Measurements from ENCODE around the gene STYXL1. TPM values are rescaled to one million over a fixed set of nuclear protein-coding genes. Genes with fewer than 3 reads are reported as not detected.
"Not testable (repeated sequence)": the region's sequence is repeated elsewhere in the genome, so short reads cannot be mapped to it uniquely, and the experiment has no call there.

The STYXL1 gene
- total RNA-seq, 1 donor from 2014 or later = 35.3 TPM

DNA sequence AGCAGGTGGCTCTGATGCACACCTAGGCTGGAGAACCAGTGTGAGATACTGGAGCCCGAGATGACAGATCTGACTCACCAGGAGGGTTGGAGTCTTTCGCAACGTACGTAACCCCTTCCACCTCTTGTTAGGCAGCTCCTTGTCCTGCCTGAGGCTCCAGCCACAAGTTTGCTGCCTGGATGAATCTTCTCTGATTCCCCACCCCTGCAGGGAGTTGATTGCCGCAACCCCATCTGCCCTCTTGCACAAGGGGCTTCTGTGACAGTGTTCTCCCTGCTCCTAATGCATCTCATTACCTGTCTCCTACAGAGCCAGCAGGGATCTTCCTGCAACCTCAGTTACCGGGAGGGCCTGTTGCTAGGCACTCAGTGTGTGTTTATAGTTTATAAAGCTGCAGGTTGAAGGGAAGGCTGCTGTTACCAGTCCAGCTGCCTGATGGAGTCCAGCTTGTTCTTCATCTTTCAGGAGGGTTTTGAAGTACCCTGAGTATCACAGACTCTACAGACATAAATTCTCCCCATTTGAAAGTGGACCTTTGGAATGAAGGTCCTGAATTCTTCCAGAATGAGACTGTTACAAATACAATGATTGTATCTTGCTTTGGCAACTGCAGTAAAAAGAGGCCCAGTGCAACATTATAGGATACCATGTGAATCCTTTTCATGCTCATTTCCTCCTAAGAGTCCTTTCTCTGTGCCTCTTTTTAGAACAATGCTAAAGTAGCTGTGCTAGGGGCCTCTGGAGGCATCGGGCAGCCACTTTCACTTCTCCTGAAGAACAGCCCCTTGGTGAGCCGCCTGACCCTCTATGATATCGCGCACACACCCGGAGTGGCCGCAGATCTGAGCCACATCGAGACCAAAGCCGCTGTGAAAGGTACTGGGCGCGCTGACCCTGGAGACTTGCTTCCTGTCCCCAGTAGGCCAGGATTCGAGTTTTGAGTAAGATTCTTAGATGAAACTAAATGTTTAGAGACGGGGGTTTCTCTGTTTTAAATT, 6.6 kb upstream of the STYXL1 start:
- Mint-ChIP-seq H3K4me3 (no peak overlapping the region), H3K9me3 (no peaks in the 10 kb centered on the region), H3K36me3 (peaks cover 12% of the 10 kb centered on the region), H3K27ac (no peak overlapping the region), H3K4me1 (peaks cover 3% of the 10 kb centered on the region), H3K27me3 (ENCODE audit: low read depth) (no peaks in the 10 kb centered on the region)
- TF ChIP-seq, protein P1, sequence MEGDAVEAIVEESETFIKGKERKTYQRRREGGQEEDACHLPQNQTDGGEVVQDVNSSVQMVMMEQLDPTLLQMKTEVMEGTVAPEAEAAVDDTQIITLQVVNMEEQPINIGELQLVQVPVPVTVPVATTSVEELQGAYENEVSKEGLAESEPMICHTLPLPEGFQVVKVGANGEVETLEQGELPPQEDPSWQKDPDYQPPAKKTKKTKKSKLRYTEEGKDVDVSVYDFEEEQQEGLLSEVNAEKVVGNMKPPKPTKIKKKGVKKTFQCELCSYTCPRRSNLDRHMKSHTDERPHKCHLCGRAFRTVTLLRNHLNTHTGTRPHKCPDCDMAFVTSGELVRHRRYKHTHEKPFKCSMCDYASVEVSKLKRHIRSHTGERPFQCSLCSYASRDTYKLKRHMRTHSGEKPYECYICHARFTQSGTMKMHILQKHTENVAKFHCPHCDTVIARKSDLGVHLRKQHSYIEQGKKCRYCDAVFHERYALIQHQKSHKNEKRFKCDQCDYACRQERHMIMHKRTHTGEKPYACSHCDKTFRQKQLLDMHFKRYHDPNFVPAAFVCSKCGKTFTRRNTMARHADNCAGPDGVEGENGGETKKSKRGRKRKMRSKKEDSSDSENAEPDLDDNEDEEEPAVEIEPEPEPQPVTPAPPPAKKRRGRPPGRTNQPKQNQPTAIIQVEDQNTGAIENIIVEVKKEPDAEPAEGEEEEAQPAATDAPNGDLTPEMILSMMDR (IDR thresholded peaks at IDR 0.05; ENCODE audit: unreplicated experiment) = no peak
- DNase-seq (ENCODE audit: low spot score in 2 of 2, unreplicated experiment in 2 of 2) = no peak

DNA sequence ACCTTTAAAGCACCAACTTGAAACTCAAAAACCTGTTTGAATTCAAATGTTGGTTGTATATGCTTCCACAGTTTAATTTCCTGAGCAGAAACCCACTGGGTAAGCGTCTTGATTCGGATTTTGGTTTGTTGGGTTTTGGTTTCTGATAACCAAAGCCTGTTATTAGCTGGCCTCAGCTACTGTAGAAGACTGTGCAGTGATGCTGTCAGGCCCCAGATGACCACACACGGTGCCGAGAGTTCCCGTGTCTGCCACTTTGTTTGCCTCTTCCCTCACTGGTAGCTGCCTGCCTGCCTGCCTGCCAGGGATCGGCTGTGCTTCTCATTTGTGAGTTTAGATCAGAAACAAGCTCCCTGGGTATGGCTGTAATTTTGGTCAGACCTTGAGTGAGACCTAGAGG, 5.7 kb upstream of the STYXL1 start:
- TF ChIP-seq, protein P1 (IDR thresholded peaks at IDR 0.05; ENCODE audit: unreplicated experiment) = no peak
- H3K4me3 Mint-ChIP-seq = no peak overlapping the region
- H3K27ac Mint-ChIP-seq = peak overlapping the region; percentile 30
- no peaks in the 10 kb centered on the region for H3K27me3 Mint-ChIP-seq (ENCODE audit: low read depth)
- H3K4me1 Mint-ChIP-seq = peaks cover 11% of the 10 kb centered on the region
- no peak for DNase-seq (ENCODE audit: low spot score in 2 of 2, unreplicated experiment in 2 of 2)
- no peaks in the 10 kb centered on the region for H3K9me3 Mint-ChIP-seq
- peaks cover 10% of the 10 kb centered on the region for H3K36me3 Mint-ChIP-seq

DNA sequence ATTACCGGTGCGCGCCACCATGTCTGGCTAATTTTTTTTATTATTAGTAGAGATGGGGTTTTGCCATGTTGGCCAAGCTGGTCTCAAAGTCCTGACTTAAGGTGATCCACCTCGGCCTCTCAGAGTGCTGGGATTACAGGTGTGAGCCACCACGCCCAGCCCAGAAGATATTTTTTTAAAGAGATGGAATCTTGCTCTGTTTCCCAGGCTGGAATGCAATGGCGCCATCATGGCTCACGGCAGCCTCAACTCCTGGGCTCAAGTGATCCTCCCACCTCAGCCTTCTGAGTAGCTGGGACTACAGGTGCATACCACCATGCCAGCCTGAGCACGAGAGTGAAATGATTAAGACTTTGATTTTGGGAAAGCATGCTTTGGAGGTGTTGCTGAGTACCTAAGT, 4.9 kb upstream of the STYXL1 start:
- not testable (repeated sequence) for DNase-seq (ENCODE audit: low spot score in 2 of 2, unreplicated experiment in 2 of 2); H3K27ac Mint-ChIP-seq; H3K27me3 Mint-ChIP-seq (ENCODE audit: low read depth); H3K4me3 Mint-ChIP-seq; H3K9me3 Mint-ChIP-seq; H3K36me3 Mint-ChIP-seq
- H3K4me1 Mint-ChIP-seq = peaks cover 13% of the 10 kb centered on the region

DNA sequence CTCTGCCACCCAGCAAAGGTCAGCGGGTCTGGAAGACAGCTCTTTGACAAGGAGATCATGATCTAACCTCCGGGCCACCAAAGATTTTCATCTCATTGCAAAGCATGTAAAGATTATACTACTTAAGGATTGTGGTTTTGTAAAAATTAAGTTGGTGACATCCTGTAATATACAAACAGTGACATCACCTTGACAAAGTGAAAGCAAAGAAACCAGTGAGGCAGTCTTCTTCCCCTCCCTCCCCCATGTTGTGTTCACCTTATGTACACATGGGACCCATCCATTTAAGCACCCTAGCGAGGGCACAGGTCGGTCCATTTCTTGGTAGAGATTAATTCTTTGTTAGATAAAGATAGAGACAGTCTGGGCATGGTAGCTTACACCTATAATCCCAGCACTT, 4.0 kb upstream of the STYXL1 start:
- no peak for DNase-seq (ENCODE audit: low spot score in 2 of 2, unreplicated experiment in 2 of 2)
- H3K9me3 Mint-ChIP-seq = no peaks in the 10 kb centered on the region
- H3K4me3 Mint-ChIP-seq = no peak overlapping the region
- peaks cover 13% of the 10 kb centered on the region for H3K4me1 Mint-ChIP-seq
- no peaks in the 10 kb centered on the region for H3K27me3 Mint-ChIP-seq (ENCODE audit: low read depth)
- no peak overlapping the region for H3K27ac Mint-ChIP-seq
- peaks cover 4% of the 10 kb centered on the region for H3K36me3 Mint-ChIP-seq
- TF ChIP-seq, protein P1 (IDR thresholded peaks at IDR 0.05; ENCODE audit: unreplicated experiment) = no peak

DNA sequence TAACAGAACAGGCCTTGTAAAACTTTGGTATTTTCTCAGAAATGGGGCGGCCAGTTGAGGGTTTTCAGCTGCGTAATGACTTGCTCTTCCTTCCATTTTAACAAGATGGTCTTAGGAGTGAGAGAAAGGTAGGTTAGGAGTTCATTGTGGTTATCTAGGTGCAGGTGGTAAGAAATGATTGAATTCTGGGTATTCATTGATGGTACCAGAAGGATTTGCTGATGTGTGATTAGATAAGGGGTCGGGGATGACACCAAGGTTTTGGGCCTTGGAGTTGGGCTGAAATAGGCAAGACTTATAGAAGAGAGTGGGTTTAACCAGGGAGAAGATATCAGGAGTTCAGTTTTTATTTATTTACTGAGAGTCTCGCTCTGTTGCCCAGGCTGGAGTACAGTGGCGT, 2.7 kb upstream of the STYXL1 start:
- TF ChIP-seq, protein P1 (IDR thresholded peaks at IDR 0.05; ENCODE audit: unreplicated experiment) = no peak
- DNase-seq (ENCODE audit: low spot score in 2 of 2, unreplicated experiment in 2 of 2) = no peak

DNA sequence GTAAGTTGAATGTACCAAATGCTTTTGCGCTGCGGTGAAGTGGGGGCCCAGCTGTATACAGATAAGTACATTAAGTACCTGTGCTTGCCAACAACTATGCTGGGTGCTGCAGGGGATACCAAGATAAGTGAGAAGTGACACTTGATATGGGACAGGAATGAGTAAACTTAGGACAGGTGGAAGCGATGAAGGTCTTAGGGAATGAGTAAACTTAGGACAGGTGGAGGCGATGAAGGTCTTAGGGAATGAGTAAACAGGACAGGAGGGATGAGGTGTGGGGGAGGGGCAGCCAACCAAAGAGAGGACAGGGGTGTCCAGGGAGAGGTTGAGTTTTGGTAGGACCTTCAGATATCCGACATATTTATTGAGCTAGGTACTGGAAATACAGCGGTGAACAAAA, 1.5 kb upstream of the STYXL1 start:
- Mint-ChIP-seq H3K36me3 (peaks cover 4% of the 10 kb centered on the region), H3K4me3 (peak overlapping the region; percentile 99), H3K9me3 (no peaks in the 10 kb centered on the region), H3K27me3 (ENCODE audit: low read depth) (no peaks in the 10 kb centered on the region), H3K4me1 (peaks cover 19% of the 10 kb centered on the region), H3K27ac (peak overlapping the region; percentile 1)
- TF ChIP-seq, protein P1 (IDR thresholded peaks at IDR 0.05; ENCODE audit: unreplicated experiment) = no peak
- no peak for DNase-seq (ENCODE audit: low spot score in 2 of 2, unreplicated experiment in 2 of 2)

More for the DNA sequence above, 2.7 kb upstream of the STYXL1 start:
- no peak overlapping the region for H3K4me3 Mint-ChIP-seq
- H3K27ac Mint-ChIP-seq = no peak overlapping the region
- peaks cover 15% of the 10 kb centered on the region for H3K4me1 Mint-ChIP-seq
- H3K9me3 Mint-ChIP-seq = no peaks in the 10 kb centered on the region
- no peaks in the 10 kb centered on the region for H3K27me3 Mint-ChIP-seq (ENCODE audit: low read depth)
- peaks cover 4% of the 10 kb centered on the region for H3K36me3 Mint-ChIP-seq
